Cortex of kidney (tissue), 1 donor: ENCODE results near the gene METAP1D.

Experiments
- DNase-seq: peaks from one replicate; lab custom pipeline; 2025; lab: John Stamatoyannopoulos, UW

Gene METAP1D

GRCh38 chr2:172080641-172081220 lies 81.0 kb downstream of the METAP1D start:
- DNase-seq: no peak

GRCh38 chr2:172081221-172082022 lies 81.7 kb downstream of the METAP1D start:
- DNase-seq: no peak

GRCh38 chr2:172082105-172082943 lies 82.6 kb downstream of the METAP1D start:
- DNase-seq: no peak

GRCh38 chr2:172082944-172083627 lies 83.3 kb downstream of the METAP1D start:
- DNase-seq: no peak

- no peak for DNase-seq
Measured at GRCh38 chr2:172083628-172084394, 84.1 kb downstream of the METAP1D start.

GRCh38 chr2:172084395-172084644 lies 84.6 kb downstream of the METAP1D start:
- no peak for DNase-seq

- no peak for DNase-seq
Measured at GRCh38 chr2:172084645-172085459, 85.1 kb downstream of the METAP1D start.

- no peak for DNase-seq
Measured at GRCh38 chr2:172085460-172086159, 85.9 kb downstream of the METAP1D start, which contains the start of gene DLX1. TSS of gene DLX1 (plus strand) at chr2:172085507. CDS start at chr2:172085678, 171 bp downstream.

GRCh38 chr2:172086241-172087206 lies 86.8 kb downstream of the METAP1D start:
- no peak for DNase-seq

GRCh38 chr2:172087207-172087779 lies 87.5 kb downstream of the METAP1D start:
- DNase-seq: no peak

- DNase-seq: no peak
Measured at GRCh38 chr2:172087780-172088244, 88.1 kb downstream of the METAP1D start.

- no peak for DNase-seq
Measured at GRCh38 chr2:172088245-172089004, 88.7 kb downstream of the METAP1D start.

GRCh38 chr2:172089005-172089504 lies 89.3 kb downstream of the METAP1D start:
- DNase-seq: no peak

GRCh38 chr2:172089633-172090032 lies 89.9 kb downstream of the METAP1D start:
- no peak for DNase-seq

- no peak for DNase-seq
Measured at GRCh38 chr2:172090044-172090961, 90.5 kb downstream of the METAP1D start.

- no peak for DNase-seq
Measured at GRCh38 chr2:172091000-172091641, 91.4 kb downstream of the METAP1D start.
